Skeletal muscle satellite cell (primary cell): ENCODE data around the gene TTLL4.
A peak's percentile ranks its signal among the peaks of the same experiment; 100 is the strongest.

ENCODE experiments used
- H3K27me3 ChIP-seq: 2 replicates; pipeline ENCODE4 v1.7.0; 2013; ENCODE audit warnings: low read length; ENCODE audit not compliant: control insufficient read depth, insufficient read depth
- H3K36me3 ChIP-seq: 2 replicates; pipeline ENCODE4 v1.7.0; 2013; ENCODE audit warnings: mild to moderate bottlenecking, control low read depth, low read length; ENCODE audit not compliant: insufficient read depth
- H3K4me1 ChIP-seq: 2 replicates; pipeline ENCODE4 v1.7.0; 2013; ENCODE audit warnings: low read length; ENCODE audit not compliant: control insufficient read depth, insufficient read depth
- H3K4me2 ChIP-seq: 2 replicates; pipeline ENCODE4 v1.7.0; 2013; ENCODE audit warnings: mild to moderate bottlenecking, low read length
- H3K4me3 ChIP-seq: 2 replicates; pipeline ENCODE4 v1.7.0; 2013; ENCODE audit warnings: low read length
- H3K9ac ChIP-seq: 2 replicates; pipeline ENCODE4 v1.7.0; 2013; ENCODE audit warnings: mild to moderate bottlenecking, low read depth, low read length, moderate library complexity
- H3K9me3 ChIP-seq: replicated peaks from 2 replicates; pipeline ENCODE4 v1.7.0; 2013; ENCODE audit warnings: mild to moderate bottlenecking, control low read depth, low read length

TTLL4 gene

DNA sequence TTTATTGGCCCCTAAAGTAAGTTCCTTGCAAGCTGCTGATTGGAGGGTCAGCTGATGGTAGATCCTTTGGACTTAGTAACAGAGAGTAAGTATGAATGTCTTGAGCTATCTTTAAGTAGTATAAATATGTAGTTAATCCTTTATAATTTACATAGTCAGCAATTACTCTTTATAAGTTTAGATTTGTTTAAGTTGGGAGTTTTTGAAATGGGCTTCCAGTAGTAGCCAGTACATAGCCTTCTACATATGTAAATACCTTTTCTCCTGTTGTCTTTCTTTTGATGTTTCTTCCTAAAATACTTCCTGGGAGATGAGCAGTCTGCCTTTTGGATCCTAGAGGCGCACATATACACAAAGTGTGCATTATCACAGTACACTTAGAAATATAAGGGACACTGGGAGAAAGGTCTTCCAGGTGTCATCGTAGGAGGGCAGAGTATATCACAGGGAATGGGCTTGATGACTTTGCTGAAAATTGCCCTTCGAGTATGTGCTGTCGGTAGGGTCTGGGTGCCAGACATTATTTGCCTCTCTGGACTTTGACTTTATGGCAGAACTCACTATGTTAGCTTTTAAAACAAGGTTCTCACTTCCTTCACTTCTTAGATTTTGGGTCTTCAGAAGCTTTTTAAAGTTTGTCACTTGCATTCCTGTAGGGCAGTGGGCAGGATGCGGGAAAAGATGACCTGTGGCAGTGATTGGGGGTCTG is 21.6 kb downstream of the TTLL4 start:
- Histone ChIP-seq H3K9me3 (peaks cover 3% of the 10 kb centered on the region), H3K9ac (peak overlapping the region; percentile 50), H3K27me3 (no peaks in the 10 kb centered on the region), H3K36me3 (no peaks in the 10 kb centered on the region), H3K4me2 (peak overlapping the region; percentile 76), H3K4me3 (peak overlapping the region; percentile 4), H3K4me1 (peaks cover 31% of the 10 kb centered on the region)

DNA sequence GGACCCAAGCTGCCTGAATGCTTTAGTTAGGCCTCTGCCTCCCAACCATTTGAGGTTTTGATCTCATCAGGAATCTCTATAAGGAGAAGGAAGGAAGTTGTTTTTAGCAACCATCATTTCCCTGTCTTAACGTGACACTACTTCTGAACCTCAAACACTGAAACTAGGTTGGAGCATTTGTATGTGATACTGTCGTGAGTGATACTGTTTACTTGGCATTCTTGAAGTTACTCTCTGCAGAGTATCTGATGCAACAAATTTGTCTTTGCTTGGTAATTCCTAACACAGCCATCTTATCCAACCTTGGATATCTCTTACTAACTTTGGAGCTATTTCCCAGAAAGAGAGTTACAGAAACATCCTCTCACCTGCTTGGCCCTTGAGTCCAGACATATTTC is 22.1 kb downstream of the TTLL4 start:
- H3K4me3 ChIP-seq, result no peak overlapping the region
- H3K9me3 ChIP-seq, result peaks cover under 1% of the 10 kb centered on the region
- no peak overlapping the region for H3K4me2 ChIP-seq
- H3K36me3 ChIP-seq, result peaks cover 3% of the 10 kb centered on the region
- H3K4me1 ChIP-seq, result peaks cover 31% of the 10 kb centered on the region
- no peaks in the 10 kb centered on the region for H3K27me3 ChIP-seq
- peak overlapping the region; percentile 50 for H3K9ac ChIP-seq

DNA sequence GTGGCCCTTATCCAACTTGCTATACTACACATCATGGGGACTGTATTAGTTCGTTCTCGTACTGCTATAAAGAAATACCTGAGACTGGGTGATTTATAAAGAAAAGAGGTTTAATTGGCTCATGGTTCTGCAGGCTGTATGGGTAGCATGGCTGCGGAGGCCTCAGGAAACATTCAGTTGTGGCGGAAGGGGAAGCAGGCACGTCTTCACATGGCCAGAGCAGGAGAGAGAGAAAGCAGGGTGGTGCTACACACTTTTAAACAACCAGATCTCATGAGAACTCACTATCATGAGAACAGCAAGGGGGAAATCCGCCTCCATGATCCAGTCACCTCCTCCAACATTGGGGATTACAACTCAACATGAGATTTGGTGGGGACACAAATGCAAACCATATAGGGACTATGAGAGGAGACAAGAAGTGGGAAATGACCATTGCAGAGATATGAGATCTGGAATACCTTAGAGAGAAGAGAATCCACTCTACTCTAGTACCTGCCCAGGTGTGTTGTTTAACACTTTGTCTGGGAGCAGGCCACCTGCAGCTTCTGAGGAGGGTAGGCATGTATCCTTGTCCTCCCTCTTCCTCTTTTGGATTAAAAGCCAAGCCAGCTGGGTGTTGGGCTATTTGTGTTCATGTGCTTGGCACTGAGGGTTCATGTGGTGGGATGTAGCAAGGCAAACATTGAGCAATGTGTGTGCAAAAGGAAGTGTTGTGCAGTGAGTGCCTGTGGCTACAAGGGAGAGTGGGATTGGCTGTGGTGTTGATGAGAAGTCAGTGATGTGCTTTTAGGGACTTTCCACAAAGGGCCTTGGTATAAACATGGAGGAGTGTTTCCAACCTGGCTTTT is 22.8 kb downstream of the TTLL4 start:
- H3K9ac ChIP-seq, result no peak overlapping the region
- H3K4me2 ChIP-seq, result no peak overlapping the region
- peaks cover 31% of the 10 kb centered on the region for H3K4me1 ChIP-seq
- peaks cover 9% of the 10 kb centered on the region for H3K36me3 ChIP-seq
- no peak overlapping the region for H3K4me3 ChIP-seq
- H3K27me3 ChIP-seq, result no peaks in the 10 kb centered on the region
- no peaks in the 10 kb centered on the region for H3K9me3 ChIP-seq

DNA sequence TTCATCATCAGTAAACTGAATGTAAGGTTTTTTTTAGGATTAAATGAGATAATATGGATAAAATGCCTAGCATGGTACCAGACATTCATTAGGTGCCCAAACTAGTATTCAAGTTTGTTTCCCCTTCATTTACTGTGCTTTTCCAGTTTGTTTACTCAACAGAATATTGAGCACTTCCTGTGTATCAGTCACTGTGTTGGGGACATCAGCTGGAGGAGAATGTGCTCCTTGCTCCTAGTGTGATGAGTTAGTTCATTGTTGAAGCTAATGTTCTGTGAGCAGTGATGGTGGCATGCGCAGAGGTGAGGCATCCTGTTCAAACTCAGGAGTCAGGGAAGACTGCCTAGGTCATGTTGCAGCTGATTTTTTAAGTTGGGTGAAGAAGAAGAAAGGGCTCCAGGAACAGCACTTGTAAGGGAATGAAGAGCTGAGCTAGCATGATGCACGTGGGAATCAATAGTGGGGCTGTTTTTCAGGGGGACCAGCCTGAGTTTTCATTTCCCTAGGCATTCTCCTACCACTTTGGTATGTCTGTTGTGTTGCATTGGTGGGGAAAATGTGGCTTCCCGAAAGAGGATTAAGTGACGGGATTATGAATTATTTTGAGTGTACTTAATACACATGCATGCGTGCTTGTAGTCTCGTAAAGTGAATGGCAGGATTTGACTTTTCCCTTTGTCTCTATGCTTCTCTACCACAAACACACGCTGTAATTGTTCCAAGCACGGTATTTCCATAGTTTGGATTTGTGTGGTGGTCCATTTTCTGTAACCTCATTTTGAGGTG is 23.7 kb downstream of the TTLL4 start:
- Histone ChIP-seq H3K9me3 (no peaks in the 10 kb centered on the region), H3K4me2 (no peak overlapping the region), H3K27me3 (no peaks in the 10 kb centered on the region), H3K9ac (no peak overlapping the region), H3K4me1 (peaks cover 31% of the 10 kb centered on the region), H3K36me3 (peaks cover 19% of the 10 kb centered on the region), H3K4me3 (no peak overlapping the region)

DNA sequence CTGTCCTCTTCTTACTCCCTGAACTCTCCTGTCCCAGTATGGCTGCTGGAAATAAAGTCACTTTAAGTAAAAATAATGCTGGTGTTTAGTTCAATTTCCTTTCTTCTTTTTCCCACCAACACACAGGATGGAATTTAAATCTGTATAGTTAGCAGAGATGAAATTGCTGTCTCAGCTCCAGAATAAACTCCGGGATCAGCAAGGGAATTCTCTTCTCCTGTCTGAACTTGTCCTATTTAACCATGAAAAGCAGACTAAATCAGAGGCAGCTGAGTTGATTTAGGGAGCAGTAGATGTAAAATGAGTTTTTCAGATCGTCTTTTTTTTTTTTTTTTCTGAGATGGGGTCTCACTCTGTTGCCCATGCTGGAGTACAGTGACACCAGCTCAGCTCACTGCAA is 25.9 kb downstream of the TTLL4 start:
- Histone ChIP-seq H3K9me3 (no peaks in the 10 kb centered on the region), H3K36me3 (peaks cover 39% of the 10 kb centered on the region), H3K4me1 (peaks cover 28% of the 10 kb centered on the region), H3K4me2 (no peak overlapping the region), H3K9ac (no peak overlapping the region), H3K4me3 (no peak overlapping the region), H3K27me3 (no peaks in the 10 kb centered on the region)

DNA sequence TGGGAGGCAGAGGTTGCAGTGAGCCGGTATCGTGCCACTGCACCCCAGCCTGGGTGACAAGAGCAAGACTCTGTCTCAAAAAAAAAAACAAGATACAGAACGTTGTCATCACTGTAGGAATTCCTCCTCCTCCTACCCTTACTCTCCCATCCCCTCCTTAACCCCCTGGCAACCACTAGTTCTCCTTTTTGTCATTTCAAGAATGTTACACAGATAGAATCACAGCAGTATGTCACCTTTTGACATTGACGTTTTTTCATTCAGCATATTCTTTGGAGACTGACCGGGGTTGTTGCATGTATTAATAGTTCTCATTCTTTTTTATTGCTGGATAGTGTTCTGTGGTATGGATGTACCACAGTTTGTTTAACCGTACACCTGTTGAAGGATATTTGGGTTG is 32.4 kb downstream of the TTLL4 start:
- Histone ChIP-seq H3K4me1 (no peaks in the 10 kb centered on the region), H3K9ac (no peak overlapping the region), H3K9me3 (no peaks in the 10 kb centered on the region), H3K36me3 (peaks cover 65% of the 10 kb centered on the region), H3K4me2 (no peak overlapping the region), H3K27me3 (no peaks in the 10 kb centered on the region), H3K4me3 (no peak overlapping the region)

DNA sequence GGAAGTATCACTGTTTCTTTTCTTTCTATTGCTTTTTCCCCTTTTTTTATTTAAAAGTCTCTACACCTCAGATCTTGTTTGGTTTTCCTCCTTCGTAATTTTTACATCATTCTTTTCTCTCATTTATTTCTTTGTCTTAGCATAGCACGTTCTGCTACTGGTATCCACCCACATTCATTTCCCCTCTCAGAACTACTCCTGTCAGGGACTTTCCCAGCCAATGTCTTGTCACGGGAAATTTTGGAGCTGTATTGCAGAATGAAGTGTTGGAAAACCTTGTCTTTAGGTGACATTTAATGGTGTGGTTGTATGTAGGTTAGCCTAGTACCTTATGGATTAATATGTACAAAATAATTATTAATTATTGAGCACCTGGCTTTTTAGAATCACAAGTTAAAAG is 34.0 kb downstream of the TTLL4 start:
- Histone ChIP-seq H3K9me3 (no peaks in the 10 kb centered on the region), H3K4me3 (no peak overlapping the region), H3K4me2 (no peak overlapping the region), H3K27me3 (no peaks in the 10 kb centered on the region), H3K36me3 (peaks cover 59% of the 10 kb centered on the region), H3K4me1 (no peaks in the 10 kb centered on the region), H3K9ac (no peak overlapping the region)

DNA sequence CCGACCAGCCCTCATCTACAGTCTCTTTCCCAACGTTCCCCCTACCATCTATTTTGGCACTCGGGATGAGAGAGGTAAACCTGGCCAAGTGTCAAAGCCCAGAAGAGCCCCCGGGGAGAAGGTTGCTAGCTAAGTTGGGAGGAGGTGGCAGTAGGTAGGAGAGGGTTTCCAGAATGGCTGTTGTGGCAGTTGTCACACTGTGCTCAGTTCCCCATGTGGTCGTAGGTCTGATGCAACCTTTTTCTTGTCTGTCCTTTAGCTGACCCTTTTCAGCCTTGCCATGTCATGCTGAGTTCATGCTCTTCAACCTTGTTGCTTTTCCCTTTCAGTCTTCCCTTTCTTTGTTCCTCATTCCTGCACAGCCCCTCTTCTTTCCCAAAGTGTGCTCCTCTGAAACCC is 34.5 kb downstream of the TTLL4 start:
- Histone ChIP-seq H3K9ac (no peak overlapping the region), H3K9me3 (no peaks in the 10 kb centered on the region), H3K4me3 (no peak overlapping the region), H3K36me3 (peaks cover 59% of the 10 kb centered on the region), H3K4me2 (no peak overlapping the region), H3K4me1 (no peaks in the 10 kb centered on the region), H3K27me3 (no peaks in the 10 kb centered on the region)

DNA sequence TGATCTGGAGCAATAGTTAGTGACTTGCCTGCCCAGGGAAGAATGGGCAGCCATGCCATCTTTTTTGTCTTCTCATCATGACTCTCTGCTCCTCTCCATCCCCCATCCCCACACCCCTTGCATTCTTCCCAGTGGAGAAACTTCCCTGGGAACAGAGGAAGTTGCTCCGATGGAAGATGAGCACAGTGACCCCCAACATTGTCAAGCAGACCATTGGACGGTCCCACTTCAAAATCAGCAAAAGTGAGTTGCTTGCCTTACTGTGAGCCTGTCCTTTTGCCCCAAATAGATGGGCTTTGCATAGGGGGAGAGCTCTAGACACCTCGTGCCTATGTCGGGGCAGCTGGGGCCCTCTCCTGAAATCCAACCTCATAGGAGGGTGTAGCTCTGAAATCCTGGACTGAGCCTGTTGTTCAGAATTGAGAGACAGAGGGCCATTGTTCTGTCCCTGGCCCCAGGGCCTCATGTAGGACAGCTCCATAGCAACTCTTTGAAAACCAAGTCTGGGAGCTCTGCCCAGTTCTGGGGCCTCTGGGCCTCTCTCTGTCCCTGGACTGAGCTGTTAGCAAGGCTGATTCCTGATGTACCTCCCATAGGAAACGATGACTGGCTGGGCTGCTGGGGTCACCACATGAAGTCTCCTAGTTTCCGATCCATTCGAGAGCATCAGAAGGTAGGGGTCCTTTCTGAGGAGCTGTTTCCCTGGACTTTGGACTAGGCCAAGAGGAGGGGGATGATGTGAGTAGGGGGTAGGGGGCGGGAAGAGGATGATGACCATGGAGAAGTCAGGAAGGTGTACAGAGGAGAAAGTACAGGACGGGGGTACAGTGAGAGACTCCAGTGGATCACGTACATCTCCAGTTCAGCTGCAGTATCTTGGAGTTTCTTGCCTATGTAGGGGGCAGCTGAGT is 35.2 kb downstream of the TTLL4 start:
- no peaks in the 10 kb centered on the region for H3K27me3 ChIP-seq
- peaks cover 60% of the 10 kb centered on the region for H3K36me3 ChIP-seq
- H3K9me3 ChIP-seq, result no peaks in the 10 kb centered on the region
- H3K4me1 ChIP-seq, result no peaks in the 10 kb centered on the region
- no peak overlapping the region for H3K4me3 ChIP-seq
- no peak overlapping the region for H3K4me2 ChIP-seq
- H3K9ac ChIP-seq, result no peak overlapping the region

DNA sequence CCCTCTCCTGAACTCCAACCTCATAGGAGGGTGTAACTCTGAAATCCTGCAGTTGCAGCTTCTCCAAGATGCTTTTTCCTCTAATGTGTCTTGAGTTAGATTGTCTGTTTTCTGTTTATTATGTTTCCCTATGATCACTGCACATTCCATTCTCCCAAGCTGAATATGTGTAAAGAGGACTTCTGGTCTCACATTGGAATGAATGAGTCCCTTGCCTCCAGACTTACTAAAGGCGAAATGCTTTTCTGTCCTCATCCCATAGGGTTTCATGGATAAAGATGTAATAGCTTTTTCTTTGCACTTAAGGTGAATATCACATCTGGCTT is 35.8 kb downstream of the TTLL4 start:
- Histone ChIP-seq H3K36me3 (peaks cover 59% of the 10 kb centered on the region), H3K4me2 (no peak overlapping the region), H3K9me3 (no peaks in the 10 kb centered on the region), H3K4me1 (no peaks in the 10 kb centered on the region), H3K9ac (no peak overlapping the region), H3K27me3 (no peaks in the 10 kb centered on the region), H3K4me3 (no peak overlapping the region)

DNA sequence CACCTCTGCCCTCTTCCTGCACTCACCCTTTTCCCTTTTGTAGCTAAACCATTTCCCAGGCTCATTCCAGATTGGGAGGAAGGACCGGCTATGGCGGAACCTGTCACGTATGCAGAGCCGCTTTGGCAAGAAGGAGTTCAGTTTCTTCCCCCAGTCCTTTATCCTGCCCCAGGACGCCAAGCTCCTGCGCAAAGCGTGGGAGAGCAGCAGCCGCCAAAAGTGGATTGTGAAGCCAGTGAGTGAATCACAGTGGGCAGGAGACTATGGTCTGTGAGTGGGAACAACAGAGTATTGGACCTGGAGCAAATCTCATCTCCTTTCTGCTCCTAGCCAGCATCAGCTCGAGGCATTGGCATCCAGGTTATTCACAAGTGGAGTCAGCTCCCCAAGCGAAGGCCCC is 36.3 kb downstream of the TTLL4 start:
- no peak overlapping the region for H3K9ac ChIP-seq
- H3K4me2 ChIP-seq, result no peak overlapping the region
- no peaks in the 10 kb centered on the region for H3K4me1 ChIP-seq
- peaks cover 61% of the 10 kb centered on the region for H3K36me3 ChIP-seq
- H3K27me3 ChIP-seq, result no peaks in the 10 kb centered on the region
- no peaks in the 10 kb centered on the region for H3K9me3 ChIP-seq
- no peak overlapping the region for H3K4me3 ChIP-seq
